HG02798 (cell line): ENCODE measurements around the gene LRRC72.
A peak's percentile ranks its signal among the peaks of the same experiment; 100 is the strongest.

Experiments used
- ATAC-seq: cut with Tn5 transposase; IDR thresholded peaks from one replicate; pipeline ENCODE4 v1.9.1; 2021; ENCODE audit warnings: mild to moderate bottlenecking; ENCODE audit not compliant: unreplicated experiment, poor library complexity

Gene LRRC72

DNA sequence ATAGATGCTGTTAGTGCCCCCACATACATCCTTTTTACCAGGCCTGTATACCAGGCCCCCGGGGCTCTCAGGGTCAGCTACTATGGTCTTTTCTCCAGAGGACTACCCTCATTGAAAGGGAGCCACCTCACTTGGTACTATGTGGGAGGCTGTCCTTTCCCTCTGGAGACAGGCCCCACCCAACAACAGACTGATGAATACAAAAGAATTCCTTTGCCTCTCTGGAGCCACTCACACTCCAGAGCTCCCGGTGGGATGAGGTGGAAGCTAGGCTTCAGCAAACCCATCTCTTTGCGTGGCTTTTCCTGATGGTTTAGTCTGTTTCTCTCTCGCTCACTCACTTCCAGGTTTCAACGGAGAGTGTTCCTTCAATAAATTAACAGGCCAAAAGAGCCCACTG lies 88.6 kb downstream of the LRRC72 start:
- ATAC-seq: no peak

DNA sequence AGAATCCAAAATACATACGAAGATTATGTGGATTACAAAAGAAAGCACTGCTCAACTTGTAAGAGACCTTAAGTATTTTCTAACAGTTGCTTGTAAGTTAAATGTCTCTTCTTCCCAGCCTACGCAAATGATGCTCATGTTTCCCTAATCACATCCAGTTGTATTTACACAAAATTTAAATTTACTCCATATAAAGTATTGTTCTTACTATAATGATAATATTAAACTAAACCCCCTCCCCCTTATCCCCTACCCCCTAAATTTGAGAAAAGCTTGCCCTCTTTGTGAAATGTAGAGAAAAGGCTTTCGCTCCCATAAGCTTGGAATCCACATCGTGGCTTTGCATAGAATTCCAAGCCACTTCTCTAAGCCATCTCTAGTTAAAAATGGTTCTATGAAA lies 89.5 kb downstream of the LRRC72 start:
- no peak for ATAC-seq

DNA sequence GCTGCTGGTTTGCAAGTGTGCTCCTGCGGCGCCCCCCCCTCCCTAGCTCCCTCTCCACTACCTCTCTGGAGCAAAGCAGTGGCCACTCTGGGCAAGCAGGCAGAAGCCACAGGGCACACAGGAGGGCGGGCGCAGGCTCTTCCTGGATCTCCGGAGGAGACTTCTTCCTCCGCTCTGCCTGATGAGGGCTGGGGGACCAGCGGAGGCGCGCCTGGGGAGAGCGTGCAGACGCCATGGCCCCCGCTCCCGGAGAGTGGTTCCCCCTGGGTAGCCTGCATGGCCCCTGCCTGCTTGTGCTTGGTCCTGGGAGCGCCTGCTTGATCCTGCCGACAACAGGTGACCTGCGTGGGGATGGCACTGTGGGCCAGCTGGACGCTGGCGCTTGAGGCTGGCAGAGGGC lies 89.9 kb downstream of the LRRC72 start:
- no peak for ATAC-seq

DNA sequence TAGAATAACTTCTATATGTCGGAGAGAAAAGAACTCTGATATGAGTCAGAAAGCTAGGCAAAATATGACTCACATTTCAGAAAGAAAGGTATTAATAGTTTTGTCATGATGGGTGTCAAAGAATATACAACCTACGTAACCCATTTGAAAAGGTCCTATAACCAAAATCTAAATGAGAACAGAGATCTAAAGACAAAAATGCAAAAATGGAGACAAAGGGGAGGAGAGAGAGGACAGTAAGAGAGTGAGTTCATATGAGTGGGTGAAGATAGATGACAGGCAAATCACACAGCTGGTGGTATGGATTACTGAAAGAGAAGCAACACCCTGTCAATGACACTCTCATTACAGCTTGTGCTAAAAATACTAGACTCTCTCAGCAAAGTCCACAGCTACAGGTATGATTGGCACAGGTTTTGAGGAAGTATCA lies 93.4 kb downstream of the LRRC72 start:
- ATAC-seq: peak; percentile 92

DNA sequence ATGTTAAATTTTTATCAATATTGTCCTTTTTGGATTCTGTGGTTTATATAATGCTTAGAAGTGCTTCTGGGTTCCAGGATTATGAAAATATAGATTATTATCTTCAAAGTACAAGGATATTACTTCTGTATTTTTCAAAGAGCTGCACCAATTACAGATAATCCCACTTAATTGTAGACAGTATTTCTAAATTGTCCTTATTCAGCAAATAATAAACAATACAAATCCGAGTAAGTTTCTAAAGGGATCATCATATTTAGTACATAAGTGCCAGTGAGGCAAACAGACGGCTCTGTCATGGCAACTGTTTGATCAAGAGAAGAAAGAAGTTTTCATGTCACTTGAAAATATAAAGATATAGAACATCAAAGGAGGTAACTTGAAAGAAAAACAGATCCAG lies 99.8 kb downstream of the LRRC72 start:
- ATAC-seq: no peak

DNA sequence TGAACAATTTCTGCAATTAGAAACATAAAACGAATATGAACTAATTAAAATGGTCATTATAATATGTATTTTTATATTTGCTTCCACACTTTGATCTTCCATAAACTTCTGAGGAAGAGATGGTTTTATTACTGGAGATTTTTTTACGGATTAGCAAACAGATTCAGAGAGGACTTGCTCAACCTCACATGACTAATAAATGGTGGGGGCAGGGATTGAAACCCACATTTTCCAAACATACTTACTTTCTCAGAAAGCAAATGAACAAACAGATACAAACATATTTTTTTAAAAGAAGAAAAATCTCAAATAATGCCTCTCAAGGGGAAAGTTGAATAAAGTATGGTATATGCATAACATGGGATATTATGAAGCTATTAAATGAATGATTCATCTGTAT lies 100.6 kb downstream of the LRRC72 start:
- no peak for ATAC-seq

DNA sequence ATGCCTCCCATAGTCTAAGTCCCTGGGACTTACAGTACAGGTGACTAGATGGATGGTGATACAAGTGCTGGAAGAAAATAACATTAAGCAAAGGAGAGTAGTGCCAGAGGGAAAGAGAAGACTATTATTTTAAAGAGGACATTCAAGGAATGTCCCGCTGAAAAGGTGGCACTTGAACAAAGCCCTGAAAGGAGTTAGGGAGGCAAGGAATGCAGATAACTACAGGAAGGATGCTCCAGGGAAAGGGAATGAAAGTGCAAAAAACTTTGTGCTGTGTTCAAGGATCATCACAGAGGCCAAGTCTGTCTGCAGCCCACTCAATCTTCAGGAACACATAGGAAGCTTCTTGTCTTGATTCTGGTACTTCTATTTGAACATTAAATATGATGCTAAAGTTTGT lies 104.0 kb downstream of the LRRC72 start:
- no peak for ATAC-seq
